ENCODE measurements around the gene LGI4.
A peak's percentile ranks its signal among the peaks of the same experiment; 100 is the strongest.
"Not testable (repeated sequence)": the region's sequence is repeated elsewhere in the genome, so short reads cannot be mapped to it uniquely, and the experiment has no call there.

Gene LGI4

DNA sequence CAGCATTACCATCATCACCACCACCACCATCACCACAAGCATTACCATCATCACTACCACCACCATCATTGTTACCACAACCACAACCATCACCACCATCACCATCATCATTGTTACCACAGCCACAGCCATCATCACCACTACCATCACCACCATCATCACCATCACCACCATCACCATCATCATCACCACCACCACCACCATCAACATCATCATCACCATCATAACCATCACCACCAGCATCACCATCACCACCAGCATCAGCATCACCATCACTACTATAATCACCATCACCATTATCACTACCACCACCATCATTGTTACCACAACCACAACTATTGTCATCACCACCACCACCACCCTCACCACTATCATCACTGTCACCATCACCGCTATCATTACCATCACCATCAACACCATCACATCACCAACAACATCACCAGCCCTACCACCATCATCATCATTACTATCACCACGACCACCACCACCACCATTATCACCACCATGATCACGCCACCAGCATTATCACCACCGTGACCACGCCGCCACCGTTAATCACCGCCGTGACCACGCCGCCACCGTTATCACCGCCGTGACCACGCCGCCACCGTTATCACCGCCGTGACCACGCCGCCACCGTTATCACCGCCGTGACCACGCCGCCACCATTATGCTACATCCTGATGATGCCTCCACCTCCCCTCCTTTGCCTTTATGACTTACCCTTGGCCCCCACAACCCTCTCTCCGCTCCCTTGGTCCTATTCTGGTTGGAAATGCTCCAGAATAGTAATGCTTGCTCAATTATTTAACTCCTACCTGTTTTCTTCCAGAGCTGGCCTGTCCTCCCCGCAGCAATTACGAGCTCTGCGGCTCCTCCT lies 29.2 kb downstream of the LGI4 start:
- no peak for DNase-seq (ENCODE audit: low read depth)

- no peak for DNase-seq (ENCODE audit: low read depth)
Measured at GRCh38 chr19:35105047-35105410, 29.8 kb downstream of the LGI4 start.

- DNase-seq (ENCODE audit: low read depth): no peak
Measured at GRCh38 chr19:35104361-35104760, 30.5 kb downstream of the LGI4 start.

GRCh38 chr19:35103614-35104013 lies 31.2 kb downstream of the LGI4 start:
- DNase-seq (ENCODE audit: low read depth): not testable (repeated sequence)

- not testable (repeated sequence) for DNase-seq (ENCODE audit: low read depth)
Measured at GRCh38 chr19:35101949-35102348, 32.9 kb downstream of the LGI4 start.

- DNase-seq (ENCODE audit: low read depth): no peak
Measured at GRCh38 chr19:35100588-35101533, 34.0 kb downstream of the LGI4 start.

DNA sequence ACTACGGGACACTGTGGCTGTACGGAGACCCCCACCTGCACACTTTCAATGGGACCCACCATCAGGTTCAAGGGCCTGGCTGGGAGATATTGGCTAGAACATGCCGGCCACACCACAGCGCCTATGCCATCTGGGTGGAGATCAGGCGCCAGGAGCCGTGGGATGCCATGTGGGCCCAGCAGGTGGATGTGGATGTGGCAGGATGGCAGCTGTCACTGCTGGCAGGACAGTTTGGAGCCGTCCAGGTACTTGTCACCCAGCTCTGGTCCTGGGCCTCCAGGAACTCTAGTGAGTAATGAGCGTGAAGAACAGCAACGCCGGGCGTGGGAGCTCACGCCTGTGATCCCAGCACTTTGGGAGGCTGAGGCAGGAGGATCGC lies 35.0 kb downstream of the LGI4 start:
- no peak for DNase-seq (ENCODE audit: low read depth)

DNA sequence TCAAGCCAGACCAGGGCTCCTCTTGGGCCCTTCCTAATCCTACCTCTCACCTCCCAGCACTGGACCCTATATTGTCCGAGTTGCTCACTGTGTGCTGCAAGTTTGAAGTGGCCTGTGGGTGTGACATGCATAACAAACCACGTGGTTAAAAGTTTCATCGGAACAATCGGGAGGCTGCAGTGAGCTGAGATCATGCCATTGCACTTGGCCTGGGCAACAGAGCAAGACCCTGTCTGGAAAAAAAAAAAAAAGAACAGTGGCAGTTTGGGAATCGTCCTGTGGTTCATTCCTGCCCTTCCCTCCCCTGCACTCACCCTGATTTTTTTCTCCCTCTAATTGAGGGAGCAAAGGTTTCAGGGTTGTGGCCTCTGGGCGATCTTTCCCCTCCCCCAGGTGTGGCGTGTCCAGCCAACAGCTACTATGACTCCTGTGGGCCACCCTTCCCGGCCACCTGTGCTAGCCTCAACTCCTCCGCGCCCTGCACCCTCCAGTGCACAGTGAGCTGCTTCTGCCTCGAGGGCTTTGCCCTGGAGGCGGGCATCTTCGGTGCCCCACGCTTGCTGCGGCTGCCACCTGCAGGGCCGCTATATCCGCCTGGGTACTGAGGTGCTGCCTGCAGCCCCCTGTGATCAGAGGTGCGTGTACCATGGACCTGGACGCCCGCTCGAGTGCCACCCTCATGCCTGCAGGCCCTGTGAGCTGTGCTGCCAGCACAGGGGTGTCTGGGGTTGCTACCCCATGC lies 35.5 kb downstream of the LGI4 start:
- no peak for DNase-seq (ENCODE audit: low read depth)

DNA sequence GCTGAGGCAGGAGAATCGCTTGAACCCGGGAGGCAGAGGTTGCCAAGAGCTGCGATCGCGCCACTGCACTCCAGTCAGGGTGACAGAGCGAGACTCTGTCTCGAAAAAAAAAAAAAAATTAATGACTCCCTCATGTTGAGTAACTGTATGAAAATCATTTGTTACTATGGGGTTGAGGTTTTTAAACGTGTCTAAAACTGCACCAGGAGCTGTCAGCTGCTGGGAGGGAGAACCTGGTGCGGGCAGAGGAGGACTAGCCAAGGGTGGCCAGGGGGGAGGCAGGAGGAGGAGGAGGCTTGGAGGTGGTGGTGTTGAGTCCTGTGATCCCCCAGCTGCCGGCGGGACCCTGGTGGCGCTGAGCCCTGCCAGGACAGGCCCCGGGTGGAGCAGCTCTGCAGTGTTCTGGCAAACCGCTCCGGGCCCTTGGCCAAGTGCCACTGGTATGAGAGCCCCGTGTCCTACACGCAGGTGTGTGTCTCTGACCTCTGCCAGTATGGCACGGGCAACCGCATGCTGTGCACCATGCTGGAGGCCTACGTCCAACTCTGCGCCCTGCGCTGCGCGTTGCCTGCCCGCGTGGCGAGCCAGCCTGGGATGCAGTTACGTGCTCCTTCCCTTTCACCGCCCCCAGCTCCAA lies 36.3 kb downstream of the LGI4 start:
- no peak for DNase-seq (ENCODE audit: low read depth)

- DNase-seq (ENCODE audit: low read depth): no peak
Measured at GRCh38 chr19:35095667-35096368, 39.0 kb downstream of the LGI4 start.

DNA sequence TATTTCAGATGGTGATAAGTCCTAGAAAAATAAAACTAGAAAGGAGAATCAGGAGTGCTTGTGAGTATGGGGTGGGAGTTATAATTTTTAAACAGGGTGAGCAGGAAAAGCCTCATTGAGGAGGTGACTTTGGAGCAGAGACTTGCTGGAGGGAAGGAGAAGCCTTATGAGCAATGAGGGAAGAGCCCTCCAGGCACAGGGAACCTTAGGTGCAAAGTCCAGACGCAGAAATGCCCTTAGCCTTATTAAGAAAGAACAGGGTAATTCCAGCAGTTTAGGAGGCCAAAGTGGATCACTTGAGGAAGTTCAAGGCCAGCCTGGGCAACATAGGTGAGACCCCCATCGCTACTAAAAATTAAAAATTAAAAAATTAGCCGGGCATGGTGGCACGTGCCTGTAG lies 40.2 kb downstream of the LGI4 start:
- DNase-seq (ENCODE audit: low read depth): no peak

DNA sequence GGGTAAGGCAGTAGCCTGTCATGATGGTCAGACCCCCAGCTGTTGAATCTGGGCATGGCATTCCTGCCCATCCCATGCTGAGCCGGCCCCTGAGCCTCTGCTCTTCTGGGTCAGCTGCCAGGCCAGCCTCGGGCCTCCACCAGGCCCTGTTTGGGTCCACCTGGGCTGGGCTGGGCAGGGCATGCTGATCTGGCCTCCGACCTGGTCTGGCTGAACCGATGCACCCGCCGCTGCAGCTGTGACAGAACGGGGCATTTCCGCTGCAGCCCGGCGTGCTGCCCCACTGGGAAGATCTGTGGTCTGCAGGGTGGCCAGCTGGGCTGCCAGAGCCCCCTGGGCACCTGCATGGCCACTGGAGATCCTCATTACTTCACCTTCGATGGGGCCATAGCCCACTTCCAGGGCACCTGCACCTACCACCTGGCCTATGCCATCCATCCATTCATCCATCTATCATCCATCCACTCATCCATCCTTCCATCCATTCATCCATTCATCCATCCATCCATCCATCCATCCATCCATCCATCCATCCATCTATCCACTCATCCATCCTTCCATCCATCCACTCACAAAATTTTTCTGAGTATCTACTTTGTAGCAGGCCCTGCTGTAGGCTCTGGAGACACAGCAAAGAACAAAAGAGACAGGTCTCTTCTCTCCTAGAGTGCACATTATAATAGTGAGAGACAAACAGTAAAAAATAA lies 40.8 kb downstream of the LGI4 start:
- DNase-seq (ENCODE audit: low read depth): no peak

DNA sequence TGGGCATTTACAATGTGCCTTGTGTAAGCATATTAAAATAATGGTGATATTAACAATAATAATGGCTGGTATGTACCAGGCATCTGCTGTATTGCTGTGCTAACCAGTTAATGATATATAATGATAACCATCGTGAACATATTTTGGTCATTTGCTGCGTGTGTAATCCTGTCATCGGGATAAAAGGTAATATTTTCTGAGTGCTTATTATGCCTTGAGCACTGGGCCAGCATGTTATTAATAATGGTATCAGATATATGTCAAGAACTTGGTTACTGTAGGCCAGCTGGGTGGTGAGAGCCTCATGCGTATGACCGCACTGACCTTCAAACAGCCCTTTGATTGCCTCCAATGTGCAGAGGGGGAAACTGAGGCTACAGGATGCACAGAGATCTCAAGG lies 41.4 kb downstream of the LGI4 start:
- DNase-seq (ENCODE audit: low read depth): no peak

GRCh38 chr19:35090506-35091214 lies 44.2 kb downstream of the LGI4 start:
- DNase-seq (ENCODE audit: low read depth): peak; percentile 43

DNA sequence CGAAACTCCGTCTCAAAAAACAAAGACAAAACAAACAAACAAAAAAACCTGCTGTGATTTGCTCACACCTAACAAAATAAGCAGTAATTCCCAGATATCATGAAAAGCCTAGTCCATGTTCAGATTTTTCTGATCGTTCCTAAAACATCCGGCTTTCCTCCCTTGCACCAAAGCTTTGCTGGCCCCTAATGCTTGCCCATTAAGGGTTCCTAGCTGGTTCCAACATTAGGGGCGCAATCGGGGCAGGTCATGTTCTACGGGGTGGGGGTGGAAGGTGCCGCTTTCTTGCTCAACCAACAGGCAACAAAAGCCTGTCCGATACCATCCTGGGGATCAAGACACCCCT lies 44.7 kb downstream of the LGI4 start:
- DNase-seq (ENCODE audit: low read depth): no peak

DNA sequence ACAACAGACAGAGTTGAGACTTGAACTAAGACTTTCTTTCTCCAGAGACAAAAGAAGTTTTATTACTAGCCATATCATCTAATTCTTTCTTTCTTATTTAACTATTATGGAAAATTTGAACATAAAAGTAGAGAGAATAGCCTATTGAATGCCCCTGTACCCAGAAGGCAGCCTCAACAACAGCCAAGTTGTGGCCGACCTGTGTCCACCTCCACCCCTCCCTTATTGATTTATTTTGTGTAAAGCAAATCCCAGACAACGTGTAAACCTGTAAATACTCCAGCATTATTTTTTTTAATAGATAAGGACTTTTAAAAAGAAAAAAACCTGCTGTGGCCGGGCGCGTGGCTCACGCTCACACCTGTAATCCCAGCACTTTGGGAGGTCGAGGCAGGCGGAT lies 45.3 kb downstream of the LGI4 start:
- DNase-seq (ENCODE audit: low read depth): no peak

DNA sequence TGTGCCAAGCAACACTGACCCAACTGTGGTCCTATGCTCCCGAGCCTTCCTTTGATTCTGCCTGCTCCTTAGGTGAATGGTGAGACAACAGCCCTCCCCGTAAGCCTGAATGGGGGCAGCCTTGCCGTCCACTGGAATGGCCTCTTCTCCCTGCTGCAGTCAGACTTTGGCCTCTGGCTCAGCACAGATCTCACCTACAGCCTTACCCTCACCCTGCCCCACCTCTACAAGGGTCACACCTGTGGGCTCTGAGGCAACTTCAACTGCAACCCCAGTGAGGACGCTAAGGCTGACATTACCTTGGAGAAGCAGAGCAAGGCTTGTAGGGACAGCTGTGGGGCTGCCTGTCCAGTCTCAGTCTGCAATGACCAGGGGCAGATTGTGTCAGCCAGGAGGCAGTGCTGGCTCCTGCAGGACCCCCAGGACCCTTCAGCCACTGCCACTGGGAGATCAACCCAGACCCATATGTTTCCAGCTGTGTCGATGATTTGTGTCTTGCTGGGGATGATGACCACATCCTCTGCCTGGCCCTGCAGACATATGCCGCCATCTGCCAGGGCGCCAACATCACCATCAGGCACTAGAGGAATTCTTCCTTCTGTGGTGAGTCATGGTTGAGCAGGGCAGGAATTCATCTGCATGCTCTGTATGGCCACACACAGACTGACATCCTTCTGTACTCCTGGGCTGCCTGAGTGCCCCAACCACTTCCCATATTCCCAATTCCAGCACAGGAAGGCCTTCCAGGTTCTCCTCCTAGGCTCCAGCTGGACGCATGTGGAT lies 46.5 kb downstream of the LGI4 start:
- peak; percentile 87 for DNase-seq (ENCODE audit: low read depth)

GRCh38 chr19:35087393-35087792 lies 47.5 kb downstream of the LGI4 start:
- no peak for DNase-seq (ENCODE audit: low read depth)

- DNase-seq (ENCODE audit: low read depth): no peak
Measured at GRCh38 chr19:35086455-35086854, 48.4 kb downstream of the LGI4 start.

All from amniotic epithelial cell (primary cell).